A549 (cell line): ENCODE data around the gene RAPGEF4. TPM values are rescaled to one million over a fixed set of nuclear protein-coding genes. Genes with fewer than 3 reads are reported as not detected.

ENCODE experiments used
- ATAC-seq, 2 experiments: fragments of 200-7000 bp in 1 of 2; fragments of >200 bp in 1 of 2; cut with Nextera tagmentation in 1 of 2; cut with Tn5 transposase in 1 of 2; 3 replicates each; pipeline versions ENCODE4 v1.8.0 to v1.9.1; 2018 to 2020; ENCODE audit warnings: mild to moderate bottlenecking in 1 of 2, moderate library complexity in 1 of 2
- CTCF ChIA-PET: fragments of 300-600 bp; sonication (Branson Sonifier 250); formaldehyde crosslinking; extraction: SDS; loops from one replicate; lab custom pipeline; 2021; ENCODE audit warnings: antibody characterized with exemption, inconsistent platforms; lab: Yijun Ruan, JAX
- POLR2A ChIA-PET: fragments of 350-600 bp; formaldehyde crosslinking; extraction: SDS; loops from one replicate; lab custom pipeline; 2021; ENCODE audit warnings: antibody characterized with exemption, inconsistent platforms; lab: Yijun Ruan, JAX
- DNase-seq, 2 experiments: peaks; one replicate each; pipeline versions ENCODE4 v3.0.0 to v3.0.0-alpha.2; 2011 to 2016; ENCODE audit warnings: low read depth in 1 of 2, low spot score in 1 of 2
- FAIRE-seq: peaks from 2 replicates; lab custom pipeline; 2011; peaks lifted over from hg19 to GRCh38; lab: Jason Lieb, UNC
- H3K27ac ChIP-seq, 2 experiments: fragments of >200 bp; sonication (Bioruptor Twin); formaldehyde crosslinking; 3 replicates each; pipeline ENCODE4 v1.5.1; 2016 to 2017
- H3K4me1 ChIP-seq: fragments of >200 bp; sonication (Bioruptor Twin); formaldehyde crosslinking; 3 replicates; pipeline ENCODE4 v1.6.1; 2016
- H3K4me2 ChIP-seq: fragments of >200 bp; sonication (Bioruptor Twin); formaldehyde crosslinking; 3 replicates; pipeline ENCODE4 v1.6.1; 2016
- H3K4me3 ChIP-seq: fragments of >200 bp; sonication (Bioruptor Twin); formaldehyde crosslinking; 3 replicates; pipeline ENCODE4 v1.5.1; 2016
- H3K9me3 ChIP-seq: fragments of >200 bp; sonication (Bioruptor Twin); formaldehyde crosslinking; 3 replicates; pipeline ENCODE4 v1.6.1; 2016
- BCL3 ChIP-seq: fragments of >200 bp; sonication (Bioruptor Twin); formaldehyde crosslinking; IDR thresholded peaks from 3 replicates; pipeline ENCODE4 v1.6.1; 2016
- E2F6 ChIP-seq: IDR thresholded peaks from 2 replicates; pipeline ENCODE4 v1.6.1; 2012; ENCODE audit warnings: low read depth, borderline replicate concordance
- EHF ChIP-seq: fragments of 250-450 bp; sonication (Bioruptor Pico); IDR thresholded peaks from 2 replicates; pipeline ENCODE4 v1.5.0; 2020; ENCODE audit warnings: mild to moderate bottlenecking
- EHMT2 ChIP-seq: fragments of 200-600 bp; sonication (generic); IDR thresholded peaks from 2 replicates; pipeline ENCODE4 v1.6.1; 2016; ENCODE audit warnings: antibody characterized with exemption, low read depth, mild to moderate bottlenecking, moderate library complexity
- EP300 ChIP-seq, 2 experiments: fragments of >200 bp; sonication (Bioruptor Twin); formaldehyde crosslinking; IDR thresholded peaks; 2 replicates in 1 of 2; 3 replicates in 1 of 2; pipeline ENCODE4 v1.6.1; 2016 to 2017
- ESRRA ChIP-seq: fragments of 150-350 bp; IDR thresholded peaks from 2 replicates; pipeline ENCODE4 v1.6.1; 2014; ENCODE audit warnings: mild to moderate bottlenecking, low read length, borderline replicate concordance
- FOSB ChIP-seq: fragments of 250-450 bp; sonication (Bioruptor Pico); IDR thresholded peaks from 2 replicates; pipeline ENCODE4 v1.5.0; 2020; ENCODE audit warnings: mild to moderate bottlenecking, moderate library complexity
- FOSL2 ChIP-seq, 2 experiments: fragments of 450-650 bp in 1 of 2; fragments of >200 bp in 1 of 2; sonication (Bioruptor Twin) in 1 of 2; formaldehyde crosslinking; IDR thresholded peaks; 2 replicates each; pipeline versions ENCODE4 v1.5.0 to v1.6.1; 2016 to 2020; ENCODE audit warnings: mild to moderate bottlenecking in 1 of 2, moderate library complexity in 1 of 2
- GATA3 ChIP-seq: IDR thresholded peaks from 2 replicates; pipeline ENCODE4 v1.6.1; 2012; ENCODE audit warnings: borderline replicate concordance
- HEYL ChIP-seq: fragments of 250-450 bp; sonication (Bioruptor Pico); IDR thresholded peaks from 2 replicates; pipeline ENCODE4 v1.8.0; 2021; ENCODE audit warnings: mild to moderate bottlenecking, moderate library complexity
- HOXB5 ChIP-seq: fragments of 250-450 bp; sonication (Bioruptor Pico); IDR thresholded peaks from 2 replicates; pipeline ENCODE4 v1.5.0; 2020; ENCODE audit warnings: mild to moderate bottlenecking, moderate library complexity
- KDM5A ChIP-seq: fragments of 200-600 bp; sonication (generic); IDR thresholded peaks from 2 replicates; pipeline ENCODE4 v1.6.1; 2016; ENCODE audit warnings: antibody characterized with exemption, mild to moderate bottlenecking
- MAFK ChIP-seq: fragments of 450-650 bp; IDR thresholded peaks from 2 replicates; pipeline ENCODE4 v1.6.1; 2014; ENCODE audit not compliant: partially characterized antibody
- MAZ ChIP-seq: fragments of 150-350 bp; IDR thresholded peaks from 2 replicates; pipeline ENCODE4 v1.6.1; 2014; ENCODE audit warnings: antibody characterized with exemption, low read depth, low read length, borderline replicate concordance
- NFE2L2 ChIP-seq: fragments of 150-350 bp; conservative IDR thresholded peaks from 2 replicates; pipeline ENCODE4 v1.6.1; 2014; ENCODE audit warnings: low read length
- PBX3 ChIP-seq: IDR thresholded peaks from 2 replicates; pipeline ENCODE4 v1.6.1; 2012
- RARB ChIP-seq: fragments of 250-450 bp; sonication (Bioruptor Pico); IDR thresholded peaks from 2 replicates; pipeline ENCODE4 v1.8.0; 2021; ENCODE audit warnings: mild to moderate bottlenecking, moderate library complexity
- RFX5 ChIP-seq: fragments of 450-650 bp; IDR thresholded peaks from 2 replicates; pipeline ENCODE4 v1.7.1; 2014; ENCODE audit warnings: antibody characterized with exemption, mild to moderate bottlenecking, moderate library complexity
- USF2 ChIP-seq: fragments of 450-650 bp; IDR thresholded peaks from 2 replicates; pipeline ENCODE4 v1.6.1; 2014; ENCODE audit warnings: antibody characterized with exemption
- ZNF302 ChIP-seq: fragments of 250-450 bp; sonication (Bioruptor Pico); IDR thresholded peaks from 2 replicates; pipeline ENCODE4 v1.9.0; 2021; ENCODE audit warnings: inconsistent platforms, mild to moderate bottlenecking, moderate library complexity
- ZSCAN20 ChIP-seq: fragments of 250-450 bp; sonication (Bioruptor Pico); IDR thresholded peaks from 2 replicates; pipeline ENCODE4 v1.8.0; 2022; ENCODE audit warnings: mild to moderate bottlenecking, moderate library complexity
- WGBS: methylation state at CpG from one replicate; pipeline ENCODE4 v1.1.6; 2017; ENCODE audit errors: missing lambda C conversion rate; 5-methylcytosine and 5-hydroxymethylcytosine counted together
- polyA plus RNA-seq, 4 experiments: library from polyadenylated mRNA; depleted of rRNA in 3 of 4; stranded (reverse); fragments of >200 nt; fragmentation: RNase III in 1 of 4; extraction: RNeasy Plus Mini Kit Qiagen cat#74134 plus additional on column Dnase treatment in 1 of 4; gene quantifications; 2 replicates in 3 of 4; 3 replicates in 1 of 4; pipeline ENCODE4 v1.2.3, GENCODE V29; 2011 to 2017

Gene RAPGEF4
- polyA plus RNA-seq, 2 of the 4 experiments (the other 2 are of a cell fraction): 0.18 to 1.1 TPM

- no peak for TF ChIP-seq E2F6
- peak; percentile 42 to 80; a peak in 3 of 5 replicates for TF ChIP-seq EP300 (IDR thresholded peaks at IDR 0.05)
These were observed 267.3 kb downstream of the RAPGEF4 start (continued) for GRCh38 chr2:173002751-173003541.

GRCh38 chr2:173008786-173009185 lies 273.1 kb downstream of the RAPGEF4 start:
- TF ChIP-seq MAZ (no peak), HEYL (CRISPR knock-in tag) (no peak), GATA3 (no peak), ZNF302 (CRISPR knock-in tag) (no peak), MAFK (no peak), E2F6 (no peak), BCL3 (no peak), RARB (CRISPR knock-in tag) (no peak), FOSB (no peak), EHMT2 (no peak), HOXB5 (CRISPR knock-in tag) (no peak), RFX5 (no peak), ESRRA (no peak), NFE2L2 (no peak), KDM5A (no peak), USF2 (no peak), PBX3 (no peak), EHF (CRISPR knock-in tag) (no peak), ZSCAN20 (CRISPR knock-in tag) (no peak)
- FAIRE-seq: no peak
- ChIA-PET CTCF (interaction anchor here (0.6 to 1.0 kb wide), 4 partner anchors 9 to 37 kb away, joined by 3 read pairs; no protein-coding TSS in a partner anchor), POLR2A (no interaction called here)
- no peak overlapping the region for H3K4me3 ChIP-seq
- H3K4me1 ChIP-seq: peaks cover 14% of the 10 kb centered on the region
- no peak overlapping the region for H3K27ac ChIP-seq
- no peak for ATAC-seq
- no peak for DNase-seq
- H3K4me2 ChIP-seq: no peak overlapping the region
- 84% methylated on average over 3 of the region's 3 CpGs for WGBS
- no peaks in the 10 kb centered on the region for H3K9me3 ChIP-seq

- no peak overlapping the region for H3K27ac ChIP-seq
- no peaks in the 10 kb centered on the region for H3K9me3 ChIP-seq
- WGBS: 60% methylated on average over 1 of the region's 1 CpG
- no peaks in the 10 kb centered on the region; the same call in 2 of the 3 replicates for H3K4me1 ChIP-seq
- no peak for DNase-seq
- no peak for ATAC-seq
- CTCF ChIA-PET: interaction anchor here (1.6 to 2.8 kb wide), 2 partner anchors 17 to 19 kb away, joined by 3 to 14 read pairs; no protein-coding TSS in a partner anchor
- POLR2A ChIA-PET: no interaction called here
- no peak for TF ChIP-seq FOSL2 (IDR thresholded peaks at IDR 0.05)
- TF ChIP-seq FOSL2 (CRISPR knock-in tag; IDR thresholded peaks at IDR 0.05): peak; percentile 34
- TF ChIP-seq USF2: no peak
- TF ChIP-seq, all 56 proteins: peak for 1
- Histone ChIP-seq H3K4me2 (no peak overlapping the region), H3K4me3 (no peak overlapping the region)
- FAIRE-seq: no peak
These were observed 274.6 kb downstream of the RAPGEF4 start for GRCh38 chr2:173010233-173010632.
